ENCODE results near the gene STX8.
"Not testable (repeated sequence)": the region's sequence is repeated elsewhere in the genome, so short reads cannot be mapped to it uniquely, and the experiment has no call there.

The STX8 gene, protein sequence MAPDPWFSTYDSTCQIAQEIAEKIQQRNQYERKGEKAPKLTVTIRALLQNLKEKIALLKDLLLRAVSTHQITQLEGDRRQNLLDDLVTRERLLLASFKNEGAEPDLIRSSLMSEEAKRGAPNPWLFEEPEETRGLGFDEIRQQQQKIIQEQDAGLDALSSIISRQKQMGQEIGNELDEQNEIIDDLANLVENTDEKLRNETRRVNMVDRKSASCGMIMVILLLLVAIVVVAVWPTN

DNA sequence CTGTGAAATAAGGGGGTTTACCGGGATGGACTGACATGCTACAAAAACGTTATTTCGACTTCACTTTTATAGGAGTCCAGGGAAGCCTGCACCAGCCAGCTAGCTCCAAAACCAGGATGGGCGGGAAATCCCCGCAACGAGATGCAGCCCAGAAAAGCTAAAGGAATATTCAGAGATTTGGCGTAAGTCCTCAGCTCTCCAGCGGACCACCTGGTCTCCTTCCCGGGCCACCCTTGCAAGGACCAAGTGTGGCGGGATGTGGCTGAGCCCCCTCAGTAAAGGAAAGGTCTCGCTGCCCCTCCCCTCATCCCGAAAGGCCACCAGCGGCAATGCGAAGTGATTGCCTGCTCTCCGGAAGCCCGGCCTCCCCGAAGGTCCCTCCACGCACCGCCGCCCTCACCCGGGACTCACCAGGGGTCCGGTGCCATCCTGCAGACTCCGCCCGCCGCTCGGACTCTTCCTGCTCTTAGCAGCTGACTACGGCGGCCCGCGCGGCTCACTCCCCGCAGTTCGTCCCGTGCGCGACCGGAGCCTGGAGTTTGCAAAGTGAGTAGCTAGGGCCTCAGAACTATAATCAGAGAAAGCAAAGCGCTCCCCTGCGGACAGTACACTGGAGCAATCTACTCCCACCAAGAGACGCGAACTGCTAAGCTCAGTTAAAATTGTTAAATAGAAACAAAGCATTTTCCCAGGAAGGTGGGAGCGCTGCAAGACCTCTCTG lies at the start of gene STX8:
STX8 (minus strand) TSS at position 440 of the 721 bp plus-strand sequence; CDS start at position 428, 12 bp downstream.
- peak; percentile 73 for DNase-seq (ENCODE audit: low read depth)

DNA sequence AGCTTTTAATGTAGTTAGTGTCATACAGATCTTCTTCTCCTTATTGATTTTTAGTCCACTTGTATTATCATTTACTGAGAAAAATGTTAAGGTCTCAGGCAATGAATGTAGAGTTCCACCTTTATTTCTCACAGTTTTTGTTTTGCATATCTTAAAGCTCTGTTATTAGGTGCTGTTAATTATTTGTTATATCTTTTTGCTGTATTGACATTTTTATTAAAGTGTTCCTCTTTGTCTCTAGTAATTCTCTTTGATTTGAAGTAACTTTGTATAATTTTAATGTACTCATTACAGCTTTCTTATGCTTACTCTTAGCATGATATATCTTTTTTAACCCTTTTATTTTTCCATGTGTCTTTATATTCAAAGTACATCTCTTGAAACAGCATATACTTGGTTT lies 47.3 kb upstream of the STX8 start:
- DNase-seq (ENCODE audit: low read depth), result no peak

DNA sequence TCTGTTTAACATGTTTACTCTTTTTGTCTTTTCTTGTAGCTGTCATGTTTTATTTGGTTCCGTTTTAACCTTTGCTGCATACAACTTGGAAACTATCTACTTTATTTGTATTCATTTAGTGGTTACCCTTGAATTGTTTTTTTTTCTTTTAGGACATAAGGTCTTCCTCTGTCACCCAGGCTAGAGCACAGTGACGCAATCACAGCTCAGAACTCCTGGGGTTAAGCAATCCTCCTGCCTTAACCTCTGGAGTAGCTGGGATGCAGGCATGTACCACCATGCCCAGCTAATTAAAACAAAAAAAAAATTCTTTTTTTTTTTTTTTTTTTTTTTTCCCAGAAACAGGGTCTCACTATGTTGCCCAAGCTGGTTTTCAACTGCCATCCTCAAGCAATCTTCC lies 39.9 kb upstream of the STX8 start:
- no peak for DNase-seq (ENCODE audit: low read depth)

DNA sequence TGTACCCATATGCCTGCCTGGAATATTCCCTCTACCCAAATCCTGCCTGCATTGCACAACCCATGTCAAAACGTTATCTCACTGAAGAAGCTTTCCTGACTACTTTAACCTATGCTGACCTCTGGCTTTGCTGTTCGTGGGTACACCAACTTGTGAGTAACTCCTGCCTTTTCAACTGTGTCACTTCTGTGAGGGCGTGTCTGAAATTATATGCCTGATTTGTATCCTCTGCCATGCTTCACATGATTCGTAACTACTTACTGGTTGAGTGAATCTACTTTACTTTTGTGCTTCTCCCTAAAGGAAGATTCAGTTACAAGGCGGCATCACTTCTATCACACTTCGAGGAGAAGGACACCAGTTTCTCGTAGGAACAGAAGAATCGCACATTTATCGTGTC lies 36.4 kb upstream of the STX8 start:
- DNase-seq (ENCODE audit: low read depth), result no peak

DNA sequence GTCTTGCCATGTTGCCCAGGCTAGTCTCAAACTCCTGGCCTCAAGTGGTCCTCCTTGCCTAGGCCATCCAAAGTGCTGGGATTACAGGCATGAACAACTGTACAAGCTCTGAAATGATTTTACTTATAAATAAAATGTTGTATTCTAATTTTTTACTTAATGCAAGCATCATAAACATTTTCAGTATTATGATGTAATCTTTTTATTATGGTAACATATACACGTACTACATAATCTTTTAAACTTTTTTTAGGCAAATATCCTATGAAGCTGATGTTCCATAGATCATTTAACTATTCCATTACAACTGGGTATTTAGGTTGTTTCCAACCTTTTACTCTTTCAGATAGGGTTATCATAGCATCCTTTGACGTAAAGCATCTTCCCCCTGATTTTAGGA lies 35.9 kb upstream of the STX8 start:
- no peak for DNase-seq (ENCODE audit: low read depth)

DNA sequence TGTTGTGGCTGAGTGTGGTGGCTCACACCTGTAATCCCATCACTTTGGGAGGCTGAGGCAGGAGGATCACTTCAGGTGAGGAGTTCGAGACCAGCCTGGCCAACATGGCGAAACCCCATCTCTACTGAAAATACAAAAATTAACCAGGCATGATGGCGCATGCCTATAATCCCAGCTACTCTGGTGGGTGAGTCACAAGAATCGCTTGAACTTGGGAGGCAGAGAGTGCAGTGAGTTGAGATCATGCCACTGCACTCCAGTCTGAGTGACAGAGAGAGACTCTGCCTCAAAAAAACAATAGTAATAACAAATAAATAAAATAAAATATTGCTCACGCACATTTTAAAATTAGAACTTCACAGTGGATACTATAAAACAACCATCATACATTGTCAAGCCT lies 31.4 kb upstream of the STX8 start:
- DNase-seq (ENCODE audit: low read depth), result not testable (repeated sequence)

DNA sequence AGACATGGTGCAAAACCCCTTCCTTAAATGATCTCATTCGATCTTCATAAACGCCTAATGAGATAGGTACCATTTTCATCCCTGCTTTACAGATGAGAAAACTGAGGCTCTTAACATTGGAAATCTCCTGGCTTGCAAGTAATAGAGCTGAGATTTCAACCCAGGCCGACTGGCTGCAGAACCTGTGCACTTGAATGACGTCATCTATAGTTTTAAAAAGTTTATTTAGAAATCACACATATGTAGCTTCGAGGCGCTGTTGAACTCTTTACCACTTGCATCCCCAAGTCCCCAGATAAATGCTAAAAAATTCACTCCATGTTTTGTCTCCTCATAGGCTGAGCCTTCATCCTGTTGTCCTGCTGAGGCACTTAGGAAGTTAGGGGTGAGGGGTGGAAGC lies 30.8 kb upstream of the STX8 start:
- DNase-seq (ENCODE audit: low read depth), result no peak

DNA sequence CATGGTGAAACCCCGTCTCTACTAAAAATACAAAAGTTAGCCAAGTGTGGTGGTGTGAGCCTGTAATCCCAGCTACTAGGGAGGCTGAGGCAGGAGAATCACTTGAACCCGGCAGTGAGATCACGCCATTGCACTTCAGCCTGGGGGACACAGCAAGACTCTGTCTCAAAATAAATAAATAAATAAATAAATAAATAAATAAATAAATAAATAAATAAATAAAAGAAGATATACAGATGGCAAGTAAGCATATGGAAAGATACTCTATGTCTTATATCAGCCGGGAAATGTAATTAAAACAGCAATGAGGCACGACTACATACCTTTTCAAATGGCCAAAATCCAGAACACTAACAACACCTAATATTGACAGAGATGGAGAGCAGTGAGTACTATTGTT lies 29.0 kb upstream of the STX8 start:
- not testable (repeated sequence) for DNase-seq (ENCODE audit: low read depth)

DNA sequence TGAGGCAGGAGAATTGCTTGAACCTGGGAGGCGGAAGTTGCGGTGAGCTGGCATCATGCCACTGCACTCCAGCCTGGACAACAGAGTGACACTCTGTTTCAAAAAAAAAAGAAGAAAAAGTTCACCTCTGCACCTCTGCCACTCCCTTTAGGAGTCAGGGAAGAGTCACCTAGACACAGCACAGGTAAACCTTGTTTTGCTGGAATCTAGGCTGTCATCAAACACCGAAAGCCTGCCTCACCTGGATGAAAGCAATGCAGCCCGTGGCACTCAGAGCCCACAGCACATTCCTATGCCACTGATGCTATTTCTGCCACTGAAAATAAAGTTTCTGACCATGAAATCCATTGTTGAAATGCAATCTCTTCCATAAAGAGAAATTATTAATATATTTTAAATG lies 23.0 kb upstream of the STX8 start:
- DNase-seq (ENCODE audit: low read depth), result no peak

DNA sequence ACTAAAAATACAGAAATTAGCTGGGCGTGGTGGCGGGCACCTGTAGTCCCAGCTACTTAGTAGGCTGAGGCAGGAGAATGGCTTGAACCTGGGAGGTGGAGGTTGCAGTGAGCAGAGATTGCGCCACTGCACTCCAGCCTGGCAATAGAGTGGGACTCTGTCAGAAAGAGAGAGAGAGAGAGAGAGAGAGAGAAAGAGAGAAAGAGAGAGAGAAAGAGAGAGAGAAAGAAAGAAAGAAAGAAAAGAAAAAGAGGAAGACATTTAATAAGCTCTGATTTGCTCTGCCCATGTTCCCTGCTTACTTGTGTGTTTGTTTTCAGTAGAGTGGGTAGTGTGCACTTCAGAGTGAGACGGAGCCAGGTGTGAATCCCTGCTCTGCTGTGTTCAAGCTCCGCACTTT lies 22.0 kb upstream of the STX8 start:
- DNase-seq (ENCODE audit: low read depth), result not testable (repeated sequence)

DNA sequence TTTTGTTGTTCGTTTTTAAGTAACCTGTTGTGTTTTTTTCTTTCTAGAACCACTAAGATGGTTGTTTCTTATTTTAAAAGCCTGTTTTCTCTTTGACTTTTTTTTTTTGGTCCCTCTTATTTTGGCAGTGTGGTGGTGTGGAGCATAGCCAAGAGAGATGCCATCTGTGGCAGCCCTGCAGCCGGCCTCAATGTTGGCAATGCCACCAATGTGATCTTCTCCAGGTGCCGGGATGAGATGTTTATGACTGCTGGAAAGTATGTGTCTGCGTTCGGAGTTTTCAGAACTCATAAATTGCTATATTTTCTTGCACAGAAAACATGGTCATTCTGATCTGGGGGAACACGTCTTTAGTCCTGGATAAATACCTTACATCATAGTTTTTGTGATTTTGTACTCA lies 18.4 kb upstream of the STX8 start:
- DNase-seq (ENCODE audit: low read depth), result no peak

DNA sequence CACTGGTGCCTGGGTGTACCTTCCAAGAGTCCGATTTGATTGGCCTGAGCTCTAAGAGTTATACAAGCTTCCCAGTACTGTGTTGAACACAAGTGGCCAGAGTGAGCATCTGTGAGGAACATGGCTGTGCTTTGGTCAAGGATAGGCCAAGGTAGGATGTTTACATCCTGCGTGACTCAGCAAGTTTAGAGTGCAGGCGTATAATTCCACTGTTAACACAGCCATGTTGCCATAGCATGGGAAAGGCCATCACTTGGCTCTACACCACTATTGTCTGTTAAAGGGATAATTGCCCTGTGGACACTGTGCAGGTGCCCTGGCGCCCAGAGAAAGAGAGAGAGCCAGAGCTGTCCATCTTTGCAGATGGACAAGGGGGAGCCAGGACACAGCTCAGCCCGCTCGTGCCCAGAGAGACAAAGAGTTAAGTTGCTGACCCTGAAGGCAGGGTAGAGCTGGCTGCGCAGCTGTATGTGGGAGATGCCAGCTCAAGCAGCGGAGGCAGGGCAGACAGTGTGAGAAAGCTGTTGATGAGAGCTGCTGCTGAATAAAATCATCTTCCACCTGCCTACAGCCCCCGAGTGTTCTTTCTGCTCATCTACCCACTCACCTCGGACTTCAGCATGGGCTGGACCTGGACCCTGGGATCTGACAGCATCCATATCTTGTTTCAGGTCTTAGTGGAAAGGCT lies 12.5 kb upstream of the STX8 start:
- DNase-seq (ENCODE audit: low read depth), result no peak

DNA sequence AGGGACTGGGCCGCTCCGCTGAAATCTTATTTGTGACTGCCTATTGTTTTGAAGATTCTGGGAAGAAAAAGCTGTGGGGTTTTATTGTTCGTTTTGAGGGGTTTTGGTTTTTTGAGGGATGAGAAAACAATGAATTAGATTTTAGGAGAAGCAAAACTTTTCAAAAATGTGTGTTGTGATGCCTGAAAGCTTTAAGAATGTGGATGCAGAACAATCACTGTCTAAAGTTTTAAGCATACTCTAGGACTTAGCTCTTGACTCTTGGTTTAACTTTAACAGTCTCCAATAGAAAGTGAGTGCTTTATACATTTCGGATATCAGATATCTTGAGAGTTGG lies 1.7 kb upstream of the STX8 start:
- DNase-seq (ENCODE audit: low read depth), result no peak

DNA sequence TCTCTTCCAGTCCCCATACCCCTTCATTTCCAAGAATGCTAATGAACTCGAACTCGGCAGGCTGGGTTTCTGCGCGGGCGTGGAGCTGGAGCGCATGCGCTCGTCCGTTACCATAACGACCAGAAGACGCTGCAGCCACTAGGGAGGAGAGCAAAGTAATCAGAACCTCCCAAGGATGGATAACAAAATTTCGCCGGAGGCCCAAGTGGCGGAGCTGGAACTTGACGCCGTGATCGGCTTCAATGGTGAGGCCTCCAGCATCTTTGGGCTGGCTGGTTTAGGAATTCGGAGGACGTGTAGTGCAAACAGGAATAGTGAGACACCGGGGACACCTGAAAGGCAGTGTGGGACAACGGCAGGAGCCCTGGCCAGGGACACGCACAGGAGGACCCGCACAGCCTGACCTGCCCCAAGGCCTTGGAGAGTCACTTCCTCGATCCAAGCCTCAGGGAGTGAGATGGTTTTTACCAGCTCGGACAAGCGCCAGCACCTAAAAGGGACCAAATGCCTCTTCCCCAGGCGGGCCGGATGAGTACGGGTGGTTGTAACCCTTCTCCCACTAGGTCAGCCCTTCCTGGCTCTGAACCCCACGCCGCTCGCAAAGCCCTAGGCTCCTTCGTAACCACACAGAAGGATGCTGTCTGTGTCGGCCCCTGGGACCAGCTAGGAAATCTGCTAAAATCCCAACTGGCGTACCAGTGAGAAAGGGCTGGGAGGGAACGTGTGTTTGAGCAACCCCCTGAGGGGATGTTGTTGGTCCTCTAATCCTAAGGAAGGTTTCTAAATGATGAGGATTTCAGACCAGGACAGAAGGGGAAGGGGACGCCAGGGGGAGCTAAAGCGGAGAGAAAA lies 1.1 kb upstream of the STX8 start, which contains the start of gene CFAP52:
CFAP52 (plus strand) TSS at position 122 of the 852 bp plus-strand sequence; CDS start at position 176, 54 bp downstream.
- peak; percentile 62 for DNase-seq (ENCODE audit: low read depth)

DNA sequence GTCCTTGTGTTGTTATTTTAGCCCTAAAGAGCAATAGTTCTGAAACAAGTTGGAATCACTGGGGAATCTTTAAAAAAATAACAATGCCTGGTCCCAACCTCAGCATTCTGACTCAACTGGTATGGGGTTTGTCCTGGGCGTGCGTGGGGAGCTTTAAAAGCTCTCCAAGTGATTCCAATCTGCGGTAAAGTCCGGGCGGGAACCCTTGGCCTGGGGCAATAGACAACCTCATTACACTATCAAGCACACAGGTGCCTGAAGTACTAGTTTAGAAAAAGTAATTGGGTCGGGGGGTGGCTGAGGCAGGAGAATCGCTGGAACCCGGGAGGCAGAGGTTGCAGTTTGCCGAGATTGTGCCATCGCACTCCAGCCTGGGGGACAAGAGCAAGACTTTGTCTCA lies 4.4 kb downstream of the STX8 start:
- no peak for DNase-seq (ENCODE audit: low read depth)

DNA sequence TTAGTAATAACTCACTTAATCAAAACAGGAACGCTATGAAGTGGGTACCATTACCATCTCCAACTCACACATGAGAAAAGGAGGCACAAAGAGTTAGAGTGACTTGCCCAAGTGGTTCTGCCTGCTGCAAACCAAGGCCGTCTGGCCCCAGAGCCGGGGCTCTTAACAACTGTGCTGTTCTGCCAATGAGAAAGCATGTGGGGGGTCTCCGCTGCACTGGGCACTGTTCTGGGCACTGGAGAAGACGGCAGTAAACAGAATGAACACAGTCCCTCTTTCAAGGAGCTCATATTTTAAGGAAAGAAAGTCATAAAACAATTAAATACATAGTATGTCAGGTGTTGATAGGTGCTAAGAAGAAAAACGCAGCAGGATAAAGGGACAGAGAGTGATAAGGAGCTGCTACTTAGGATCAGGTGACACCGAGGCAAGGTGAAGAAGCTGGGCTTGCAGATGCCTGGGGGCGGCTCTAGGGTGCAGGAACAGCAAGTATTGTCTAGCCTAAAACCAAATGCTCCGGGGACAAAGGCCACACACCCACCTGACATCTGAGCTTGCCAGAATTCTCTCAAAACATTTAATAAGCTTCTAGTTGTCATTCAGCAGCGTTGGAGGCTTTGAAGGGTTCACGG lies 6.5 kb downstream of the STX8 start:
- no peak for DNase-seq (ENCODE audit: low read depth)

DNA sequence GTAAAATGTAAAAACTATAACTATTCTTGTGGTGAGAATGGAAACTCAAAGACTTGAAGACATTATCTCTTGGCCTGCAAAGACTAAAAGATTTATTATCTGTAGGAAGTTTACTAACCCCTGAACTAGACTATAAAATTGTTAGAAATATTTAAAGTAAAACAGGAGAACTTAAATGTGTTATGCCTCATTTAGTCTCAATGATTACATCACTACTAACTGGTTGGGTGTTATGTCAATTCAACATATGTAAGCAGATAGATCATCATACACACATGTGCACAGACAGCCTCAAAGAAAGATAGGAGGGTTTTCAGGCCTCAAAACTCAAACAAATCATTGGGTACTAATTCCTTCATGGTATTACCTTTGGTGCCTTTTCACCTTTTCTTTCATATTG lies 7.6 kb downstream of the STX8 start:
- DNase-seq (ENCODE audit: low read depth), result no peak

DNA sequence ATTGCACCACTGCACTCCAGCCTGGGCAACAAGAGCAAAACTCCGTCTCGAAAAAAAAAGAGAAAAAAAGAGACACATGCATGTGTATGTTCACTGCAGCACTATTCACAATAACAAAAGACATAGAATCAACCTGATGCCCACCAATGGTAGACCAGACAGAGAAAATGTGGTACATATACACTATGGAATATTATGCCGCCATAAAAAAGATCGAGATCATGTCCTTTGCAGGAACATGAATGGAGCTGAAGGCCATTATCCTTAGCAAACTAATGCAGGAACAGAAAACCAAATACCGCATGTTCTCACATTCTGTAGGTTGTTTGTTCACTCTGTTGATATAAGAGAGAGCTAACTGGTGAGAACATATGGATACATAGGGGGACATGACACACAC lies 8.9 kb downstream of the STX8 start:
- not testable (repeated sequence) for DNase-seq (ENCODE audit: low read depth)

DNA sequence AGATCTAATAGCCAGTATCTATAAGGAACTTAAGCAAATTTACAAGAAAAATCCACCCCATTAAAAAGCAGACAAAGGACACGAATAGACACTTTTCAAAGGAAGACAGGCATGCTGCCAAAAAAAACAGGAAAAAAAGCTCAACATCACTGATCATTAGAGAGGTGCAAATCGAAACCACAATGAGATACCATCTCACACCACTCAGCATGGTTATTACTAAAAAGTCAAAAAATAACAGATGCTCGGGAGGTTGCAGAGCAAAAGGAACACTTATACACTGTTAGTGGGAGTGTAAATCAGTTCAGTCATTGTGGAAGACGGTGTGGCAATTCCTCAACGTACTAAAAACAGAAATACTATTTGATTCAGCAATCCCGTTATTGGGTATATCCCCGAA lies 9.6 kb downstream of the STX8 start:
- no peak for DNase-seq (ENCODE audit: low read depth)

DNA sequence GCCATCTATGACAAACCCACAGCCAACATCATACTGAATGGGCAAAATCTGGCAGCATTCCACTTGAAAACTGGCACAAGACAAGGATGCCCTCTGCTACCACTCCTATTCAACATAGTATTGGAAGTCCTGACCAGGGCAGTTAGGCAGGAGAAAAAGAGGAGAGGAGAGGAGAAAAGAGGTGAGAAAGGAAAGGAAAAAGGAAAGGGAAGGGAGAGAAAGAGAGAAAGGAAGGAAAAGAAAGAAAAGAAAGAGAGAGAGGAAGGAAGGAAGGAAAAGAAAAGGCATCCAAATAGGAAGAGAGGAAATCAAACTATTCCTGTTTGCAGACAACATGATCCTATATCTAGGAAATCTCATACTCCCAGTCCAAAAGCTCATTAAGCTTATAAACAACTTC lies 11.5 kb downstream of the STX8 start:
- no peak for DNase-seq (ENCODE audit: low read depth)

DNA sequence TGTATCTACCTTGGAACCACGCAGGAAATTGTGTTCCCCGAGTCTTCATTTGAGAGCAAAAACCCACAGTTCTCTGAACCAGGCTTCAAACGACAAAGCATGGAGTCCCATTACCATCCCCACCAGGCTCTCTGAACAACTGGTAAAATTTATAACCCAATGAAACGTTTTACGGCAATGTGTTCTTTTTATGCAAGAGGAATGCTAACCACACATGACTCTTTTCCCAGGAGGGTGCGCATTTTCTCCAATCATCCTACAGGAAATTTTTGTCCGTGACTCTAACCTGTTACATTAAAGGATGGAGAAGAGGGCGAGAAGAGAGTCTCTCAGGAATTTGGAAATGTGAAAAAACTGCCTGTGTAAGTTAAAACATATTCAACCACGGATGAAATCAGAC lies 17.8 kb downstream of the STX8 start:
- DNase-seq (ENCODE audit: low read depth), result no peak

DNA sequence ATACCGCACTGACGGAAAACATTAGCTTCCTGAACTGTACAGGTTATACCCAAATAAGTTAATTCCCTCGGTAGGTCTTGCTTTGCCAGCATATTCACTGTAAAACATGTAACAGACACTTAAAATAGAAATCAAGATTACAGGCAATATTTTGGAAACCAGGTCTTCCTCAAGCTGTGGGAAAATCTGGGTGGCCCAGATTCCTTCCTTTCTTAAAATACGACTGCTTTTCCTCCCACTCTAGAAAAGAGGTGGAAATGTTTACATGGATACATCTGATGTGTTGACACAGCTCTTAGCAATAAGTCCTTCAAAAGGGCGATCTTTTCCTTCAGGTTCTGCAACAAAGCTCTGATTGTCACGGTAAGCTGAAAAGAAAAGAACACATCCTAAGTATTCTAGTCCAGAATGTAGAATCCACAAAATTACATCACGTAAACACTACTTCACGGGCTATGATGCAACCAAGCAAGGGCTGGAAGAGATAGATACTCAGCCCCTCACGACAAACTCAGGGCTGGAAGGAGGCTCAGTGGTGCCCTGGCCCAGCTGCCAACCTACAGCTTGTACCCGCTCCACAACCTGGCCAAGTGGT lies 18.4 kb downstream of the STX8 start:
- DNase-seq (ENCODE audit: low read depth), result no peak
